H9 (cell line): ENCODE results near the gene MYF6. TPM values are rescaled to one million over a fixed set of nuclear protein-coding genes. Genes with fewer than 3 reads are reported as not detected.

Experiments used
- DNase-seq: peaks from one replicate; pipeline ENCODE4 v3.0.0-alpha.2; 2017
- H2AFZ ChIP-seq: one replicate; pipeline ENCODE4 v1.6.1; 2013; ENCODE audit warnings: mild to moderate bottlenecking, low read length, control low read depth, moderate library complexity
- H2AK5ac ChIP-seq: 2 replicates; pipeline ENCODE4 v1.6.1; 2013; ENCODE audit warnings: low read length, control low read depth, mixed read lengths; ENCODE audit not compliant: insufficient read length
- H2BK120ac ChIP-seq: one replicate; pipeline ENCODE4 v1.6.1; 2013; ENCODE audit warnings: low read depth, mild to moderate bottlenecking, low read length, control low read depth, inconsistent platforms; ENCODE audit not compliant: poor library complexity, severe bottlenecking
- H2BK12ac ChIP-seq: 2 replicates; pipeline ENCODE4 v1.6.1; 2013; ENCODE audit warnings: low read length, control low read depth, mixed read lengths, low read depth; ENCODE audit not compliant: insufficient read length
- H2BK15ac ChIP-seq: 2 replicates; pipeline ENCODE4 v1.6.1; 2013; ENCODE audit warnings: low read depth, low read length, control low read depth
- H2BK20ac ChIP-seq: one replicate; pipeline ENCODE4 v1.6.1; 2013; ENCODE audit warnings: low read depth, mild to moderate bottlenecking, low read length, control low read depth, inconsistent platforms; ENCODE audit not compliant: poor library complexity, severe bottlenecking
- H2BK5ac ChIP-seq: 2 replicates; pipeline ENCODE4 v1.6.1; 2013; ENCODE audit warnings: low read length, control low read depth, mixed read lengths; ENCODE audit not compliant: insufficient read length
- H3K14ac ChIP-seq: 2 replicates; pipeline ENCODE4 v1.6.1; 2013; ENCODE audit warnings: low read length, control low read depth; ENCODE audit not compliant: insufficient read depth
- H3K18ac ChIP-seq: 2 replicates; pipeline ENCODE4 v1.6.1; 2013; ENCODE audit warnings: low read depth, mild to moderate bottlenecking, mixed read lengths, low read length, control low read depth; ENCODE audit not compliant: insufficient read length
- H3K23ac ChIP-seq: 2 replicates; pipeline ENCODE4 v1.6.1; 2013; ENCODE audit warnings: low read length, control low read depth, mixed read lengths, low read depth; ENCODE audit not compliant: insufficient read length
- H3K23me2 ChIP-seq: 2 replicates; pipeline ENCODE4 v1.6.1; 2013; ENCODE audit warnings: low read depth, mild to moderate bottlenecking, mixed read lengths, low read length, control low read depth; ENCODE audit not compliant: insufficient read length, poor library complexity, severe bottlenecking
- H3K27ac ChIP-seq: 2 replicates; pipeline ENCODE4 v1.5.1; 2013; ENCODE audit warnings: low read length, control low read depth, mixed read lengths, low read depth; ENCODE audit not compliant: insufficient read length
- H3K27me3 ChIP-seq: 2 replicates; pipeline ENCODE4 v1.6.1; 2013; ENCODE audit warnings: low read length, control low read depth, inconsistent platforms; ENCODE audit not compliant: insufficient read depth
- H3K4ac ChIP-seq: 2 replicates; pipeline ENCODE4 v1.6.1; 2013; ENCODE audit warnings: low read depth, mild to moderate bottlenecking, control low read depth, inconsistent platforms, low read length, moderate library complexity
- H3K4me1 ChIP-seq: 2 replicates; pipeline ENCODE4 v1.6.1; 2013; ENCODE audit warnings: low read length, control low read depth, inconsistent platforms; ENCODE audit not compliant: insufficient read depth
- H3K4me2 ChIP-seq: 2 replicates; pipeline ENCODE4 v1.6.1; 2013; ENCODE audit warnings: low read length, control low read depth, mixed read lengths; ENCODE audit not compliant: insufficient read length, insufficient read depth
- H3K56ac ChIP-seq: 2 replicates; pipeline ENCODE4 v1.6.1; 2013; ENCODE audit warnings: low read depth, mild to moderate bottlenecking, mixed read lengths, low read length, control low read depth; ENCODE audit not compliant: insufficient read length
- H3K79me1 ChIP-seq: 2 replicates; pipeline ENCODE4 v1.6.1; 2013; ENCODE audit warnings: low read depth, mild to moderate bottlenecking, moderate library complexity, low read length, control low read depth, inconsistent platforms; ENCODE audit not compliant: insufficient read depth, poor library complexity, severe bottlenecking
- H3K79me2 ChIP-seq: 2 replicates; pipeline ENCODE4 v1.6.1; 2013; ENCODE audit warnings: low read length, control low read depth, inconsistent platforms; ENCODE audit not compliant: insufficient read depth
- H3K9ac ChIP-seq: 2 replicates; pipeline ENCODE4 v1.6.1; 2013; ENCODE audit warnings: low read length, control low read depth, mixed read lengths; ENCODE audit not compliant: insufficient read length; ENCODE audit errors: extremely low read depth
- H3K9me3 ChIP-seq: one replicate; pipeline ENCODE4 v1.6.1; 2013; ENCODE audit warnings: low read depth, low read length, inconsistent platforms; ENCODE audit not compliant: control insufficient read depth
- H3T11ph ChIP-seq: one replicate; pipeline ENCODE4 v1.6.1; 2013; ENCODE audit warnings: mild to moderate bottlenecking, low read length, control low read depth, inconsistent platforms
- H4K20me1 ChIP-seq: one replicate; pipeline ENCODE4 v1.6.1; 2013; ENCODE audit not compliant: control insufficient read depth, insufficient read length, insufficient read depth
- H4K5ac ChIP-seq: 2 replicates; pipeline ENCODE4 v1.6.1; 2013; ENCODE audit warnings: low read depth, mild to moderate bottlenecking, mixed read lengths, low read length, control low read depth; ENCODE audit not compliant: insufficient read length
- H4K8ac ChIP-seq: replicated peaks from 2 replicates; pipeline ENCODE4 v1.6.1; 2013; ENCODE audit warnings: low read length, control low read depth, mixed read lengths, low read depth; ENCODE audit not compliant: insufficient read length
- H4K91ac ChIP-seq: 2 replicates; pipeline ENCODE4 v1.6.1; 2013; ENCODE audit warnings: low read depth, mild to moderate bottlenecking, moderate library complexity, mixed read lengths, low read length, control low read depth; ENCODE audit not compliant: insufficient read length
- H3K27ac Mint-ChIP-seq, 3 experiments: 2 replicates in 2 of 3; 3 replicates in 1 of 3; pipeline ENCODE4 v1.8.0; 2020 to 2021; ENCODE audit warnings: mixed read lengths in 3 of 3, mild to moderate bottlenecking in 1 of 3, moderate library complexity in 1 of 3
- H3K27me3 Mint-ChIP-seq: 2 replicates; pipeline ENCODE4 v1.8.0; 2021; ENCODE audit warnings: low read depth, mild to moderate bottlenecking, moderate library complexity, mixed read lengths
- H3K36me3 Mint-ChIP-seq, 3 experiments: 2 replicates in 2 of 3; 3 replicates in 1 of 3; pipeline ENCODE4 v1.8.0; 2020 to 2021; ENCODE audit warnings: low read depth in 3 of 3, mixed read lengths in 3 of 3; ENCODE audit not compliant: insufficient read depth in 1 of 3
- H3K4me1 Mint-ChIP-seq, 2 experiments: 2 replicates each; pipeline ENCODE4 v1.8.0; 2020; ENCODE audit warnings: mixed read lengths in 2 of 2
- H3K4me3 Mint-ChIP-seq, 2 experiments: 2 replicates in 1 of 2; 3 replicates in 1 of 2; pipeline ENCODE4 v1.8.0; 2020 to 2021; ENCODE audit warnings: mild to moderate bottlenecking in 2 of 2, mixed read lengths in 2 of 2, moderate library complexity in 1 of 2
- H3K9me3 Mint-ChIP-seq, 2 experiments: 2 replicates in 1 of 2; 3 replicates in 1 of 2; pipeline ENCODE4 v1.8.0; 2020; ENCODE audit warnings: mild to moderate bottlenecking in 2 of 2, mixed read lengths in 2 of 2, moderate library complexity in 1 of 2
- CTCF ChIP-seq: fragments of 200-600 bp; sonication (generic); conservative IDR thresholded peaks from 3 replicates; pipeline ENCODE4 v1.8.0; 2021; ENCODE audit warnings: antibody characterized with exemption, mild to moderate bottlenecking
- WGBS: extraction: QIAGEN DNeasy Blood & Tissue Kit; methylation state at CpG from one replicate; pipeline ENCODE4 v1.1.7; 2013; ENCODE audit warnings: missing lambda C conversion rate, low lambda C conversion rate, mixed read lengths; ENCODE audit not compliant: insufficient read length; ENCODE audit errors: extremely low coverage; 5-methylcytosine and 5-hydroxymethylcytosine counted together
- total RNA-seq: library from RNA; stranded (reverse); gene quantifications from 2 replicates; pipeline ENCODE4 v1.2.1, GENCODE V29; 2021

MYF6 gene
- total RNA-seq, 1 experiment from 2014 or later, result not detected

GRCh38 chr12:80692114-80692513 lies 15.3 kb upstream of the MYF6 start:
- Histone ChIP-seq H2BK15ac (no peak overlapping the region), H3K27ac (no peak overlapping the region), H3K4ac (no peak overlapping the region), H4K91ac (no peak overlapping the region), H3K9me3 (no peaks in the 10 kb centered on the region), H3K23me2 (no peaks in the 10 kb centered on the region), H3K56ac (no peak overlapping the region), H3K9ac (no peak overlapping the region), H3K79me1 (no peaks in the 10 kb centered on the region), H3K23ac (no peak overlapping the region), H4K5ac (no peak overlapping the region), H3K14ac (no peak overlapping the region), H2AFZ (no peak overlapping the region), H3T11ph (no peak overlapping the region), H2AK5ac (no peak overlapping the region), H3K27me3 (no peaks in the 10 kb centered on the region), H2BK120ac (no peak overlapping the region), H3K4me1 (no peaks in the 10 kb centered on the region), H2BK20ac (no peak overlapping the region), H3K4me2 (no peak overlapping the region), H3K18ac (no peak overlapping the region), H4K20me1 (no peaks in the 10 kb centered on the region), H4K8ac (no peak overlapping the region), H2BK12ac (no peak overlapping the region), H2BK5ac (no peak overlapping the region), H3K79me2 (no peaks in the 10 kb centered on the region)
- peaks cover 0 to 2% of the 10 kb centered on the region in 2 experiments; a peak in 1 of 4 replicates for H3K4me1 Mint-ChIP-seq
- no peak for DNase-seq
- peaks cover under 1% of the 10 kb centered on the region; the same call in 1 of the 2 replicates for H3K27me3 Mint-ChIP-seq
- peaks cover 1 to 2% of the 10 kb centered on the region in 2 experiments; a peak in 1 of 5 replicates for H3K9me3 Mint-ChIP-seq
- H3K36me3 Mint-ChIP-seq, result peaks cover 0 to 2% (median under 1%) of the 10 kb centered on the region in 3 experiments; a peak in 2 of 7 replicates
- no peak for TF ChIP-seq CTCF
- no peak overlapping the region for H3K27ac Mint-ChIP-seq
- H3K4me3 Mint-ChIP-seq, result no peak overlapping the region
- no CpG with 5 or more reads among the region's 1 CpG for WGBS
